NT2/D1 (cell line): Measurements from ENCODE around the gene DMXL2.

Source experiments
- YY1 ChIP-seq: IDR thresholded peaks from 2 replicates; pipeline ENCODE4 v1.6.1; 2011; ENCODE audit not compliant: insufficient read length, insufficient read depth
- ZNF274 ChIP-seq: IDR thresholded peaks from 2 replicates; pipeline ENCODE4 v1.6.1; 2011; ENCODE audit warnings: mild to moderate bottlenecking, low read depth, low read length

DNA sequence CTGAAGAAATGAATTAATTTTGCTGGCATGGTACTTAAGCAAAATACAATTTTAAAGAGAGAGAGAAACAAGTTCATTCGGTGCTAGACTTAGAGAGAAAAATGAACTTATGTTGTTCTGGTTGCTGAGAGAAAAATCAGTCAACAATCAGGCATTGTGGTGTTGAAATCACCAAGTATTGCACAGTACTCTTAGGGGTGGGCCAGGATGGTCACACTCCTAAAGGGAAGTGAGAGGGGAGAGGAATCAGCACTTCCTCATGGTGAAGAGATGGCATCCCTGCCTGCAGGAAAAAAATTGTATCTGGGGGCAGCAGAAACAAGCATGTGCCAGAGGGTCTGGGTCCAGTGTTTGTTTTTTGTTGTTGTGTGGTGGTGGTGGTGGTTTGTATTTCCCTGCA lies 7.0 kb upstream of the DMXL2 start:
- TF ChIP-seq YY1 (no peak), ZNF274 (no peak)
